ENCODE measurements around the gene UNK. TPM values are rescaled to one million over a fixed set of nuclear protein-coding genes. Genes with fewer than 3 reads are reported as not detected.
"Not testable (repeated sequence)": the region's sequence is repeated elsewhere in the genome, so short reads cannot be mapped to it uniquely, and the experiment has no call there.

Gene UNK
- total RNA-seq, 2 donors from 2014 or later = 30.6 to 39.8 TPM

DNA sequence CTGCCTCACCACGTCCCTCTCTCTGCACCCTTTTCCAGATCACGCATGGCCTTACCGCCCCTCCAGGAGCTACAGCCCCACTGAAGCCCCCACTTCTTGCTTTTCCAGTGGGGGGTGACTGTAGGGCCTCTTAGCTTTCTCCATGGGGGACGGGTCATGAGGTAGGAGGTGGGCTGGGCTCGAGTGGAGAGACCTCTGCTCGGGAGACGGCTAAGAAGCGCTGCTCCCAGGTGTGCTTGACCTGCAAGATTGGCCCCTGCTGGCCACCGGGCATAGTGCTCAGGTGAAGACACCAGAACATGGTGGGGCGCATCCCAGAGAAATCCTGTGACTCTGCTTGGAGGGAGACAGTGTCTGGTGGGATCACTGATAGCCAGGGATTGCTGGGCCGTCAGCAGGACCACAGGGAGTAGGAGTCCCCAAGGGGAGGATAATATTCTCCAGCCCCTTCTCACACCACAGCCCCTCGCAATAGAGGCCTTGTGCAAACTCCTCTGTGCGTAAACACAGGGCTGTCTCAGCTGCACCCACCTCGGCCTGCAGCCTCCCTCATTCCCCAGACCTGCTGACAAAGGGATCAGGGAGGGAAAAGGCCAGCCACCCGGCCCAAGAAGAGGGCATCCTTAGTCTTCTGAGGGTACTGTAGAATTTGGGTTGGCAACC is 10.7 kb upstream of the UNK start:
- Mint-ChIP-seq H3K27ac (no peak overlapping the region), H3K4me1 (ENCODE audit: low read depth in 2 of 2) (peaks cover 33 to 39% of the 10 kb centered on the region in 2 donors), H3K9me3 (no peaks in the 10 kb centered on the region), H3K36me3 (peaks cover 25% of the 10 kb centered on the region), H3K27me3 (no peaks in the 10 kb centered on the region), H3K4me3 (no peak overlapping the region)
- ATAC-seq = peak in 1 of 2 donors; percentile 1
- no peak for DNase-seq (ENCODE audit: low spot score)

DNA sequence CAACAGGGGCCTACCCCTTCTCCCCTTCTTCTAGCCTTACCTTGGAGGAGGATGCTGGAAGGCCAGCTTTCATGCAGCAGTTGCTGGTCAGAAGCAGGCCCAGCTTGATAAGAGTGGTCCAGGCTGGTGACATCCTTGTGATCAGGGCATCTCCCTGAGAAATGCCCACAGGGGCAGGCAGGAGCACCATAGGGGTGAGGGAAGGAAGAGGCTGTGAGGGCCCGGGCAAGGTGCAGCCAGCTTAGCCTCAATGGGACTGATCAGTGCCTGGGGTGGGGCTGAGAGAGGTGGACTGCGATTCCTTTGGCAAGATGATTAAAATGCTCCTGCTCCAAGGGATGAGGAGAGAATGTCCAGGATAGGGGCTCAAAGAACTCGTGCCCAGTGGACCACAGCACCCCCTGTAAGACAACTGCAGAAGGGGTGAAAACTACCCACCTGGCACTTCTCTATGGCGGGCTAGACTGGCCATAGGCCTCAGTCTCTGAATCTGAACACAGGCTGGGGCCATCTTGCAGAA is 10.1 kb upstream of the UNK start:
- no peak for ATAC-seq
- H3K27me3 Mint-ChIP-seq = no peaks in the 10 kb centered on the region
- H3K36me3 Mint-ChIP-seq = peaks cover 27% of the 10 kb centered on the region
- peak overlapping the region; percentile 17 for H3K4me3 Mint-ChIP-seq
- peaks cover 34 to 40% of the 10 kb centered on the region in 2 donors for H3K4me1 Mint-ChIP-seq (ENCODE audit: low read depth in 2 of 2)
- H3K9me3 Mint-ChIP-seq = no peaks in the 10 kb centered on the region
- H3K27ac Mint-ChIP-seq = no peak overlapping the region
- DNase-seq (ENCODE audit: low spot score) = no peak

DNA sequence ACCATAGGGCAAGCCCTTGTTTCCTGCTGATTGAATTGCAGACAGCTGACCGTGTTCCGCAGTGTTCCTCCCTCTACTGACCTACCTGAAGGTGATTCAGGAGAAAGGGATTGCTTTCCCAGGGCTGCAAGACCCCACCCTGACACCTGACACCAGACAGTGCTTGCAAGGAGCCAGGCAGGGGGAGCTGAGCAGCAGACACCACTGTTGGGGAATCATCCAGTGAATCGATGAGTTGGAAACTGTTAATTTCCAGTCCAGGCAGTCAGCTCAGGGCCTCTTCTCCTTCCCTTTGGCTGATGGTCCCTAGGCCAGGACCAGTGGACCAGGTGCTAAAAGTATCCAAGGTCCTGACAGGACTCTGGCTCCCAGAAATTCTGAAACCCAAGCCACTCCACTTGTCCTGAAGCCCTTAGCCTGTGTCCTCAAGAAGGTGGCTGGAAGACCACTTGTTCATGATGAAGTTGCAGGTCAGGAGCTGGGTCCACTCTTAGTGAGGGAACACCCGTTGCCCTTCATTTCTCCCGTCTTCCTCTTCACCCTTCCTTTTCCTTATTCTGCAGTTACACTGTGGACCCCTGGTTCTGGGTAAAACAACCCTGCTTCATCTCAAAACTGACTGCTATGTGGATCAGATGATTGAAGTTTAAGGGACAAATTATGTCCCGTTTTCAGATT is 9.5 kb upstream of the UNK start:
- H3K36me3 Mint-ChIP-seq = peaks cover 31% of the 10 kb centered on the region
- no peak for DNase-seq (ENCODE audit: low spot score)
- peak overlapping the region; percentile 90 to 94 for H3K27ac Mint-ChIP-seq
- no peak for ATAC-seq
- H3K4me3 Mint-ChIP-seq = peak overlapping the region; percentile 90
- no peaks in the 10 kb centered on the region for H3K9me3 Mint-ChIP-seq
- no peaks in the 10 kb centered on the region for H3K27me3 Mint-ChIP-seq
- peaks cover 40 to 46% of the 10 kb centered on the region in 2 donors for H3K4me1 Mint-ChIP-seq (ENCODE audit: low read depth in 2 of 2)

DNA sequence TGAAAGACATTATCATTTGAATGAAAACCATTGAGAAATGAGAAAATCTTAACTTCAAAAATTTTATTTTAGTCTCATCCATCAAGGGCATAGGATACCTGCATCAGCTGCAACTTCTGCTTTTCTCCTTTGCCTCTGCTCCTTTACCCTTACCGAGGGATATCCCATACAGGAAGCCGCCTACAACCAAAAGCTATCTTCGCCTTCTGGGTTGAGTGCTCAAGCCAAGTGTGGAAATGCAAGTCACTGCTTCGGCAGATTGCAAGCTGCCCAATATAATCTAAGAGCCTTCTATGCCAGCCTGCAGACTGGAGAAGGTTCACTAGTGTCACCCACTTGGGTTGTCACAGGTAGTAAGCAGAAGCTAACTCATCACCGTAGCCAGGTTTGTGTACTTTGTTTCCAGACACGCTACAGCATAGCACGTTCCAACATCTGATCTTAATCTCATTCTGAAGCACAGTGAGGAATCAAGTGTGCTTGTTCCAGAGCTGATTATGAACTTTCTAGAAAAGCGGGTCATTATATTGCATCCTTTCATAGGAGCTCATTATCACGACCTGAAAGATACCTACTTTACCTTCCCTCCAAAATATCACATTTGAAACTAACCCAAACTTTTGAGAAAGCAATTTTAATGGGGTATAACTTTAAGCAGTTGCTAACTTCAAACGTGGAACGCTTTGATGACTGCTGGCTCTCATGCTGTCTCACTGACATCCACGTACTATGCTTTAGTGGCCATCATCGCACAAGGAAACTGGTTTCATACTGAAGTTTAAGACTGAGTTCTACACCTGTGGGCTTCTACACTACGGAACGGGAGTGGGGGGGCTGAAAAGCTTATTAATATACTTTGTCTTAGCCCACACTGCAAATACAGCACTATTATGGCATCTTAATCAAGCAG is 8.0 kb upstream of the UNK start:
- DNase-seq (ENCODE audit: low spot score) (no peak), ATAC-seq (no peak)
- Mint-ChIP-seq H3K9me3 (no peaks in the 10 kb centered on the region), H3K4me3 (peak overlapping the region; percentile 90), H3K27ac (peak overlapping the region; percentile 90 to 94), H3K27me3 (no peaks in the 10 kb centered on the region), H3K4me1 (ENCODE audit: low read depth in 2 of 2) (peaks cover 41 to 46% of the 10 kb centered on the region in 2 donors), H3K36me3 (peaks cover 31% of the 10 kb centered on the region)

DNA sequence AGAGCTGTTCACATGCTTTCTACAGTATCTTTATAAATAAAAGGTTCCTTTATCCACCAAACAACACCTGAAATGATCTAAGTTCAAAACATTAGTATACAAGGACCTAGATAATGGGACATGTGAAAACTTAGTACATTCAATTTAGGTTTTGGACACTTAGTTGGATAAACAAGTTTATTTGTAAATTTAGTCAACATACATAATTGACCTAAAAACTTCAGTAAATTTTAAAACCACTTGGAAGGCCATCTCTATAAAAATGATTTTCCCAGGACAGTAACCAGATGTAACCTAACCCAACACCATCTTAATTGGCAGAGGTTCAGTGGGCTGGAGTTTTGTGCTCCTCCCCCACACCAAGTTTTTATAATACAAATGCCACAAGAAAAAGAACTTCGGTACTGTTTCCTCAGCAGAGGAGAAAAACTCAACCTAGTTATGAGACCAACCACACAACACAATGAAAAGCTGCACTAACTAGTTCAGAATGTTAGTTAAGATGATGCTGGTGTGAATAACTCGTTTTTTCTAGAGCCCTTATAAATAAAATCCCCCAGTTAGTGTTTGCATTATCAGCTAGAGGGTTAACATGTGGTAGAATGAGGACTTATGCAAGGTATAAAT is 7.2 kb upstream of the UNK start:
- no peak for DNase-seq (ENCODE audit: low spot score)
- Mint-ChIP-seq H3K4me1 (ENCODE audit: low read depth in 2 of 2) (peaks cover 41 to 46% of the 10 kb centered on the region in 2 donors), H3K27ac (peak overlapping the region; percentile 90 to 94), H3K27me3 (no peaks in the 10 kb centered on the region), H3K4me3 (peak overlapping the region; percentile 90), H3K36me3 (peaks cover 31% of the 10 kb centered on the region), H3K9me3 (no peaks in the 10 kb centered on the region)
- no peak for ATAC-seq

DNA sequence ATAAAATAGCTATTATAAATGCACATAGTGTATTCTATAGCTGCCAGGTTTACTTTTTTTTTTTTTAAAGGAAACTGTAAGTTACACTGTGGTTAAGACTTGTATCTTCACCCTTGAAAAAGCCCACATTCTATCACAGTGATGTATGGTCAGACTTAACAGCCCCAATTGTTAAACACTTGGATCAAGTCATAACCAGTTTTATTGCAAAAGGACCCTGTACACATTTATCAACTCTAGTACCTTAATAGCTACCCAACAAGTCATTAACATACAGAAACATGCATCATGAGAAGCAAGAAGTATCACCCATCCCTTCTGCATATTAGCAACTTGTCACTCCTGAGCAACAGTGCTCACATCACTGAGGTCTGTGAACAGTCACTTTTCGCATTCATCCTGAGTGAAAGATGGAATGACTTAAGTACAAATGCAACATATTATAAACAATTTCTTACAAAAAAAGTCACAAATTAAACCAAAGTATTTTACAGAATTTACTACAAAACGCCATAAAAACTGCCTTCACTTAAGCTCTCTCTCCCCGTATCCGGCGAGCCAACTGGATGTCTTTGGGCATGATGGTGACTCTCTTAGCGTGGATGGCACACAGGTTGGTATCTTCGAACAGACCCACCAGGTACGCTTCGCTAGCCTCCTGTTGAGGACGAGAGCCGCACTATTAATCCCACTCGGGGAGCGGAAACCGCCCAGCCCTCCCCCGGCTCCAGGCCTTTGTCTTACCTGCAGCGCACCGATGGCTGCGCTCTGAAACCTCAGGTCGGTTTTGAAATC is 6.3 kb upstream of the UNK start:
- peak overlapping the region; percentile 90 for H3K4me3 Mint-ChIP-seq
- not testable (repeated sequence) for ATAC-seq

DNA sequence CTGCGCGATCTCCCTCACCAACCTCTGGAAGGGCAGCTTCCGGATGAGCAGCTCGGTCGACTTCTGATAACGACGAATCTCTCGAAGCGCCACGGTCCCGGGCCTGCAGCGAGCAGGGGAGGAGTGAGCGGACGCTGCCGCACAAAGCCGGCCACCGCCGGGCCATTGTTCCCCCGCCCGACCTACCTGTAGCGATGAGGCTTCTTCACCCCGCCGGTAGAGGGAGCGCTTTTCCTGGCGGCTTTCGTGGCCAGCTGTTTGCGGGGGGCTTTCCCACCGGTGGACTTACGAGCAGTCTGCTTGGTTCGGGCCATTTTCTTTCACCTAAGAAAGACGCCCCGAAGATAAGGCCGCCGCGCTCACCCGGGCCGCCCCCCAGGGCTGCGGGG is 5.8 kb upstream of the UNK start:
- no peak for ATAC-seq
- peaks cover 51 to 53% of the 10 kb centered on the region in 2 donors for H3K4me1 Mint-ChIP-seq (ENCODE audit: low read depth in 2 of 2)
- H3K4me3 Mint-ChIP-seq = peak overlapping the region; percentile 90
- H3K27ac Mint-ChIP-seq = peak overlapping the region; percentile 90 to 94
- no peaks in the 10 kb centered on the region for H3K27me3 Mint-ChIP-seq
- H3K36me3 Mint-ChIP-seq = peaks cover 31% of the 10 kb centered on the region
- H3K9me3 Mint-ChIP-seq = no peaks in the 10 kb centered on the region
- no peak for DNase-seq (ENCODE audit: low spot score)

More for the DNA sequence above, 6.3 kb upstream of the UNK start:
- Mint-ChIP-seq H3K36me3 (peaks cover 31% of the 10 kb centered on the region), H3K27ac (peak overlapping the region; percentile 90 to 94), H3K4me1 (ENCODE audit: low read depth in 2 of 2) (peaks cover 47 to 48% of the 10 kb centered on the region in 2 donors)
- not testable (repeated sequence) for H3K27me3 Mint-ChIP-seq; H3K9me3 Mint-ChIP-seq; DNase-seq (ENCODE audit: low spot score)

DNA sequence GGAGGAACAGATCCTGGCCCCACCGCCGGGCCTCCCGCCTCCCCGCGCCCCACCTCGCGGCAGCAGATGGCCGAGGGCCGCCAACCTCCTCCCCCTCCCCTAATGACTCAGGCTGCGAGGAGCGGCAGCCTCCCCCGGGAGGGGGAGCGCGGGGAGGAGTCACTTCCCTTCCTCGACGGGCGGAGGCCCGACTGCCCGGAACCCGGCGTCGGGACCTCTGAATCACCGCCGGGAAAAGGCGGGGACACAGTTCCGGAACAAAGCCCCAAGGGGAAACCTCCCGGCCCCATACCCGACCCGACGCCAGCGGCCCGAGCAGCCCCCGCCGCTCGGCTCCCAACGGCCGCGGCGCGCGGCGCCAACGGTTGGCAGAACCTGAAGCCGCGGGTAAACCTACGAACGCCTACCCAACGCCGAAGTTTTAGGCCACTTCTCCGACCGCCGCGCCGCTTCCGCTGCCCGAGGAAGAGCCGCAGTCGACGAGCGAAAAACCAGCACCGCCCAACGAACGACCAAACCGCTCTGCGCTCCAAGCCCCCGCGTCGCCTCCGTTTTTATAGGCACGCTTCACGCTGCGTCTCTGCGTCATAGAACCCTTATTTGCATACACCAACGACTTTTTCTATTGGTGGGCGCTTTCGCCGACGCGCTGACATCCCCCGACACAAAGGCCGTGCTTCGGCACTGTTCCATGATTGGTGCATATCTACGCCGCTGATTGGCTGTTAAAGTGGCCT is 5.2 kb upstream of the UNK start:
- DNase-seq (ENCODE audit: low spot score) (peak; percentile 97), ATAC-seq (peak; percentile 83 to 86)
- Mint-ChIP-seq H3K36me3 (peaks cover 31% of the 10 kb centered on the region), H3K27me3 (no peaks in the 10 kb centered on the region), H3K9me3 (no peaks in the 10 kb centered on the region), H3K27ac (peak overlapping the region; percentile 94 to 95), H3K4me3 (peak overlapping the region; percentile 94), H3K4me1 (ENCODE audit: low read depth in 2 of 2) (peaks cover 52 to 57% of the 10 kb centered on the region in 2 donors)

DNA sequence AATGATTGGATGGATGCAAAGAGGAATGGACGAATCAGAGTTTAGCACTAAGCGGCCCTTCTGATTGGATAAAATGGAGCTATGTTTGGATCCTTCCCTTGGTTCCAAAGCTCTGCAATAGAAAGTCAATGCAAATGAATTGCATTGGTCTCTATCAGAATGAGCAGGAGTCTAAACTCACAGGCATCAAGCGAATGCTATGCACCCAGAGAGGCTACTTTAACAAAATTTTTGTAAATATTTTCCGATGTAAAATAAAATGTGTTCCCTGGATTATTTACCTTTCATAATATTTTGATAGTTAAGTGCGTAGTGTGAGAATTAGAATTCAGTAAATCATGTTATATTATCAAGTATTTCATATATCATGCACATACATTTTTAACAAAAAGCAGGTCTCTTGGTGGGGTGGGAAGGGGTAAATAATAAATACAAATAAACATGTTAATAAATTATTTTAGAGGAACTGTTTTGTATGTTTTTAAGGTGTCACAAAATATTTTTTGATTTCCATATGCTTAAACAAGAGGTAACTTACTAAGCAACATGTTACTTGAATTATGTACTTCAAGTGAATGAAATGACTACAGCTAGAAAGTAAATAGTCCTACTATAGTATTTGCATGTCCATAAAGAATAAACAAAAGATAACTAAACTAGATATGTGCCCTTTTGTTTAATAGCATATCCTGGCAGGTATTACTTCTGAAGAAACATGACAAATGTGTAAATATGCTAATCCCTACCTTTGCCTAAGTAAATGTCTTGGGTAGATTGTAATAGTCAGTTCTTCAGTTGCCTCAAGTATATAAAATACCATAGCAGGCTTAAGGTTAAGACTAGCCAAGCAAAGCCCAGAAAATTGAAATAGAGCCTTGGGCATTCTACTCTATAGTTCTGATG is 4.4 kb upstream of the UNK start:
- Mint-ChIP-seq H3K27ac (peak overlapping the region; percentile 94 to 95), H3K36me3 (peaks cover 31% of the 10 kb centered on the region), H3K27me3 (no peaks in the 10 kb centered on the region), H3K9me3 (no peaks in the 10 kb centered on the region), H3K4me1 (ENCODE audit: low read depth in 2 of 2) (peaks cover 53 to 59% of the 10 kb centered on the region in 2 donors), H3K4me3 (peak overlapping the region; percentile 94)
- ATAC-seq = no peak
- no peak for DNase-seq (ENCODE audit: low spot score)

DNA sequence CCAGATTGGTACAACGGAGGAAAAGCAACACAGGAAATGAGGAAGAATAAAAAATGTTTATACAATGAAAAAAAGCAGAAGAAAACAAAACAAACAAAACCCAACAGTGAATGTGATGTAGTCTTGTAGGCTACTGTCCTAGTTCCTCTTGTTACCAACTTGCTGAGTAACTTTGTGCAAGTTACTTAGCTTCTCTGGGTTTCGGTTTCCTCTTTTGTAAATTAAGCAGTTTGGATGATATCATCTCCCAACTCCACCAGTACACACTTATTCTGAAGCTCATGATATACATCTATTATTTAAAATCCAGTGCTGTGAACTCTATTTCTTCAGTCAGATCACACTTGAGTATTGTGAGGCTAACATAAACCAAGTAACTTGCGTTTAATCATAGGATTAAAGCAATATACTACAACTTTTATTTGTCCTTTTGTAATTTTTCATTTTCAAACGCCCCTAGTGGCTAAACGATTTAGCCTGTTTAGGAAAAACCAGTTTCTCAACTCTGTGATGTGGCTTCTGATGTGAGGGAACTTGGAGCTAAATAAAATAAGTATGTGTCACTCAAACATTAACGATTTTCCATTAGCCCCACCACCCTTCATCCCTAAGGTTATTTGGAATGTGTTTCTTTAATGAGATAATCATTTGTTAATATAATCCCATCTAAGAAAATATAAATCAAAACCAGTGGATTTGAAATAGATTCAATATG is 1.4 kb upstream of the UNK start:
- DNase-seq (ENCODE audit: low spot score) = no peak

More for the DNA sequence above, 1.4 kb upstream of the UNK start:
- Mint-ChIP-seq H3K27me3 (no peaks in the 10 kb centered on the region), H3K36me3 (peaks cover 12% of the 10 kb centered on the region), H3K4me1 (ENCODE audit: low read depth in 2 of 2) (peaks cover 41 to 47% of the 10 kb centered on the region in 2 donors), H3K27ac (peak overlapping the region; percentile 94 to 98), H3K4me3 (peak overlapping the region; percentile 88), H3K9me3 (no peaks in the 10 kb centered on the region)
- peak in 1 of 2 donors; percentile 34 for ATAC-seq

Measured in natural killer cell treated with Interleukin-12 subunit alpha and Interleukin-12 subunit beta and Interleukin-15 and Interleukin-18, amount 100 ng/mL, for 72 hours (primary cell).